ENCODE data around the gene TAOK3. TPM values are rescaled to one million over a fixed set of nuclear protein-coding genes. Genes with fewer than 3 reads are reported as not detected.
A peak's percentile ranks its signal among the peaks of the same experiment; 100 is the strongest.

TAOK3 gene
- total and polyA plus RNA-seq, 12 donors = 10.7 to 55.3 (median 29.8) TPM

- peaks cover 14 to 34% of the 10 kb centered on the region in 2 donors for H3K4me1 ChIP-seq (replicated peaks in 1 of 2)
- H3K27ac ChIP-seq = peak overlapping the region in 3 of 5 donors; percentile 20 to 82 (median 77)
- H3K36me3 ChIP-seq (replicated peaks in 1 of 2) = no peaks in the 10 kb centered on the region
- no peak for DNase-seq
- TF ChIP-seq CTCF (IDR thresholded peaks at IDR 0.05) (no peak), POLR2A (IDR thresholded peaks at IDR 0.05) (no peak)
- H3K9me3 ChIP-seq (replicated peaks in 1 of 3) = no peaks in the 10 kb centered on the region
- H3K4me3 ChIP-seq = peak overlapping the region in 1 of 4 donors; percentile 31
- no peaks in the 10 kb centered on the region for H3K27me3 ChIP-seq
- WGBS, 4 donors = 74 to 86% (median 78%) methylated on average over 1 of the region's 1 CpG
- intact Hi-C loops (cut with DNase I) = no loop called here
Measured at GRCh38 chr12:118358008-118358359, 14.7 kb downstream of the TAOK3 start.

- H3K4me3 ChIP-seq = peak overlapping the region in 1 of 4 donors; percentile 31
- WGBS, 4 donors = 12 to 19% (median 16%) methylated on average over 7 of the region's 7 CpGs
- TF ChIP-seq POLR2A (IDR thresholded peaks at IDR 0.05) (no peak), CTCF (IDR thresholded peaks at IDR 0.05) (peak in 1 of 6 experiments; percentile 24)
- DNase-seq = peak; percentile 46 to 74 (median 65)
- H3K4me1 ChIP-seq (replicated peaks in 1 of 2) = peaks cover 14 to 31% of the 10 kb centered on the region in 2 donors
- H3K36me3 ChIP-seq (replicated peaks in 1 of 2) = no peaks in the 10 kb centered on the region
- no peaks in the 10 kb centered on the region for H3K9me3 ChIP-seq (replicated peaks in 1 of 3)
- no peaks in the 10 kb centered on the region for H3K27me3 ChIP-seq
- intact Hi-C loops (cut with DNase I) = no loop called here
- peak overlapping the region in 4 of 5 donors; percentile 57 to 82 (median 72) for H3K27ac ChIP-seq
Measured at GRCh38 chr12:118357257-118358007, 15.3 kb downstream of the TAOK3 start.

GRCh38 chr12:118356809-118357256 is 15.9 kb downstream of the TAOK3 start:
- TF ChIP-seq CTCF (IDR thresholded peaks at IDR 0.05) (no peak), POLR2A (IDR thresholded peaks at IDR 0.05) (no peak)
- H3K27me3 ChIP-seq = no peaks in the 10 kb centered on the region
- peaks cover 14 to 31% of the 10 kb centered on the region in 2 donors for H3K4me1 ChIP-seq (replicated peaks in 1 of 2)
- no peak for DNase-seq
- peak overlapping the region in 1 of 4 donors; percentile 31 for H3K4me3 ChIP-seq
- H3K9me3 ChIP-seq (replicated peaks in 1 of 3) = no peaks in the 10 kb centered on the region
- no peaks in the 10 kb centered on the region for H3K36me3 ChIP-seq (replicated peaks in 1 of 2)
- intact Hi-C loops (cut with DNase I) = no loop called here
- peak overlapping the region; percentile 57 to 82 (median 66) for H3K27ac ChIP-seq
- WGBS, 4 donors = 6 to 14% (median 10%) methylated on average over 1 of the region's 1 CpG

GRCh38 chr12:118355843-118356242 is 16.9 kb downstream of the TAOK3 start:
- Histone ChIP-seq H3K9me3 (replicated peaks in 1 of 3) (no peaks in the 10 kb centered on the region), H3K36me3 (replicated peaks in 1 of 2) (no peaks in the 10 kb centered on the region), H3K27ac (no peak overlapping the region), H3K4me1 (replicated peaks in 1 of 2) (peaks cover 11 to 26% of the 10 kb centered on the region in 2 donors), H3K27me3 (no peaks in the 10 kb centered on the region), H3K4me3 (no peak overlapping the region)
- TF ChIP-seq POLR2A (IDR thresholded peaks at IDR 0.05) (no peak), CTCF (IDR thresholded peaks at IDR 0.05) (no peak)
- 95 to 97% (median 96%) methylated on average over 1 of the region's 1 CpG for WGBS, 4 donors
- no peak for DNase-seq
- intact Hi-C loops (cut with DNase I) = no loop called here
